A549 (cell line): ENCODE results near the gene EFEMP2.

Experiments
- BHLHE40 ChIP-seq: IDR thresholded peaks from 2 replicates; pipeline ENCODE4 v1.6.1; 2012; ENCODE audit warnings: low read depth, low read length, inconsistent platforms
- CEBPB ChIP-seq, 2 experiments: fragments of >200 bp in 1 of 2; sonication (Bioruptor Twin) in 1 of 2; formaldehyde crosslinking in 1 of 2; IDR thresholded peaks; 2 replicates each; pipeline ENCODE4 v1.6.1; 2012 to 2016
- CHD4 ChIP-seq: fragments of 200-600 bp; sonication (generic); IDR thresholded peaks from 2 replicates; pipeline ENCODE4 v1.6.1; 2016; ENCODE audit warnings: antibody characterized with exemption, mild to moderate bottlenecking, borderline replicate concordance
- CTCF ChIP-seq: fragments of >200 bp; sonication (Bioruptor Twin); formaldehyde crosslinking; IDR thresholded peaks from 3 replicates; pipeline ENCODE4 v1.5.1; 2016
- ELK1 ChIP-seq: fragments of 150-350 bp; IDR thresholded peaks from 2 replicates; pipeline ENCODE4 v1.6.1; 2014; ENCODE audit warnings: low read depth, mild to moderate bottlenecking, low read length
- EP300 ChIP-seq, 2 experiments: fragments of >200 bp; sonication (Bioruptor Twin); formaldehyde crosslinking; IDR thresholded peaks; 2 replicates in 1 of 2; 3 replicates in 1 of 2; pipeline ENCODE4 v1.6.1; 2016 to 2017
- MAX ChIP-seq: IDR thresholded peaks from 2 replicates; pipeline ENCODE4 v1.6.1; 2012
- POLR2A ChIP-seq: IDR thresholded peaks from 2 replicates; pipeline ENCODE4 v1.6.1; 2012; ENCODE audit warnings: mild to moderate bottlenecking, low read length
- RAD21 ChIP-seq, 2 experiments: fragments of >200 bp in 1 of 2; sonication (Bioruptor Twin) in 1 of 2; formaldehyde crosslinking in 1 of 2; IDR thresholded peaks in 1 of 2; conservative IDR thresholded peaks in 1 of 2; 2 replicates in 1 of 2; 3 replicates in 1 of 2; pipeline ENCODE4 v1.6.1; 2012 to 2018; ENCODE audit warnings: inconsistent platforms in 1 of 2
- RCOR1 ChIP-seq: fragments of 150-350 bp; IDR thresholded peaks from 2 replicates; pipeline ENCODE4 v1.6.1; 2014; ENCODE audit warnings: antibody characterized with exemption, low read length, low read depth
- REST ChIP-seq: fragments of 200-600 bp; sonication (generic); IDR thresholded peaks from 2 replicates; pipeline ENCODE4 v1.6.1; 2016; ENCODE audit warnings: antibody characterized with exemption, mild to moderate bottlenecking, moderate library complexity
- USF2 ChIP-seq: fragments of 450-650 bp; IDR thresholded peaks from 2 replicates; pipeline ENCODE4 v1.6.1; 2014; ENCODE audit warnings: antibody characterized with exemption

GRCh38 chr11:65860278-65861164, 12.1 kb downstream of the EFEMP2 start, which contains the start of gene MUS81:
- TF ChIP-seq CTCF (peak; percentile 85), ELK1 (no peak), CEBPB (IDR thresholded peaks at IDR 0.05) (no peak), POLR2A (peak; percentile 63), EP300 (IDR thresholded peaks at IDR 0.05) (no peak), REST (no peak; the same call in 1 of the 2 replicates), RCOR1 (no peak), RAD21 (conservative IDR thresholded peaks at IDR 0.05 in 1 of 2, IDR thresholded peaks at IDR 0.05 in 1 of 2) (no peak), CHD4 (no peak), BHLHE40 (0 out of 2 replicates have a peak, but pooled peaks have one; percentile 10), USF2 (0 out of 2 replicates have a peak, but pooled peaks have one; percentile 17), MAX (peak; percentile 63; the same call in 1 of the 2 replicates)
